Tongue (tissue), 2 donors: Measurements from ENCODE around the gene RABAC1. TPM values are rescaled to one million over a fixed set of nuclear protein-coding genes. Genes with fewer than 3 reads are reported as not detected.

ENCODE experiments used
- DNase-seq: peaks from one replicate; pipeline ENCODE4 v3.0.0-alpha.2; 2015
- total RNA-seq: library from RNA; depleted of rRNA; stranded (reverse); fragments of >200 nt; gene quantifications from one replicate; pipeline ENCODE4 v1.2.3, GENCODE V29; 2014

RABAC1 gene
- total RNA-seq, 1 donor from 2014 or later = 74.6 TPM

- DNase-seq = no peak
Measured at GRCh38 chr19:41988947-41989346, 29.8 kb upstream of the RABAC1 start.

GRCh38 chr19:41987141-41987860 is 28.2 kb upstream of the RABAC1 start:
- DNase-seq = no peak

GRCh38 chr19:41984961-41985360 is 25.8 kb upstream of the RABAC1 start:
- no peak for DNase-seq

- DNase-seq = no peak
Measured at GRCh38 chr19:41981724-41982123, 22.6 kb upstream of the RABAC1 start.

GRCh38 chr19:41978470-41978869 is 19.3 kb upstream of the RABAC1 start:
- no peak for DNase-seq

GRCh38 chr19:41977916-41978315 is 18.8 kb upstream of the RABAC1 start:
- DNase-seq = no peak

GRCh38 chr19:41974652-41975051 is 15.5 kb upstream of the RABAC1 start:
- no peak for DNase-seq

GRCh38 chr19:41971363-41971762 is 12.2 kb upstream of the RABAC1 start:
- DNase-seq = no peak

- no peak for DNase-seq
Measured at GRCh38 chr19:41969772-41970458, 10.8 kb upstream of the RABAC1 start.

GRCh38 chr19:41968751-41969595 is 9.9 kb upstream of the RABAC1 start:
- no peak for DNase-seq

GRCh38 chr19:41967054-41967783 is 8.1 kb upstream of the RABAC1 start:
- no peak for DNase-seq

GRCh38 chr19:41965106-41965505 is 6.0 kb upstream of the RABAC1 start:
- no peak for DNase-seq

GRCh38 chr19:41960973-41961372 is 1.9 kb upstream of the RABAC1 start:
- no peak for DNase-seq

GRCh38 chr19:41958367-41959055 is 610 bp downstream of the RABAC1 start:
- DNase-seq = peak; percentile 88

- peak; percentile 86 for DNase-seq
Measured at GRCh38 chr19:41957838-41958366, 1.2 kb downstream of the RABAC1 start.

- DNase-seq = no peak
Measured at GRCh38 chr19:41957161-41957837, 1.8 kb downstream of the RABAC1 start.

- no peak for DNase-seq
Measured at GRCh38 chr19:41956621-41957020, 2.5 kb downstream of the RABAC1 start.

GRCh38 chr19:41955521-41955920 is 3.6 kb downstream of the RABAC1 start:
- no peak for DNase-seq

GRCh38 chr19:41951686-41952172 is 7.4 kb downstream of the RABAC1 start:
- DNase-seq = peak; percentile 83

- DNase-seq = no peak
Measured at GRCh38 chr19:41947091-41947490, 12.0 kb downstream of the RABAC1 start.
